SK-N-SH (cell line): ENCODE results near the gene SCRN2.

Experiments used
- CTCF ChIP-seq: fragments of 200-600 bp; sonication (generic); IDR thresholded peaks from 2 replicates; pipeline ENCODE4 v1.6.1; 2017; ENCODE audit warnings: antibody characterized with exemption, mild to moderate bottlenecking, moderate library complexity
- GATA2 ChIP-seq: sonication (generic); formaldehyde crosslinking; IDR thresholded peaks from 2 replicates; pipeline ENCODE4 v1.5.0; 2020; ENCODE audit warnings: mild to moderate bottlenecking, missing genetic modification reagents
- JUND ChIP-seq: IDR thresholded peaks from 2 replicates; pipeline ENCODE4 v1.4.0; 2012
- RCOR1 ChIP-seq: fragments of 150-350 bp; IDR thresholded peaks from 2 replicates; pipeline ENCODE4 v1.6.1; 2017; ENCODE audit warnings: antibody characterized with exemption, low read length
- RFX5 ChIP-seq: IDR thresholded peaks from 2 replicates; pipeline ENCODE4 v1.6.1; 2012; ENCODE audit warnings: mild to moderate bottlenecking, improper control_type of control experiment, low read length
- TCF12 ChIP-seq: IDR thresholded peaks from 2 replicates; pipeline ENCODE4 v1.4.0; 2012
- USF2 ChIP-seq: fragments of 150-350 bp; IDR thresholded peaks from 2 replicates; pipeline ENCODE4 v1.6.1; 2017; ENCODE audit warnings: antibody characterized with exemption, low read length, low read depth, borderline replicate concordance
- YY1 ChIP-seq: IDR thresholded peaks from 2 replicates; pipeline ENCODE4 v1.4.0; 2012; ENCODE audit warnings: low read depth, mild to moderate bottlenecking
- ZBTB33 ChIP-seq: IDR thresholded peaks from 2 replicates; pipeline ENCODE4 v1.4.0; 2012; ENCODE audit warnings: low read depth, borderline replicate concordance

DNA sequence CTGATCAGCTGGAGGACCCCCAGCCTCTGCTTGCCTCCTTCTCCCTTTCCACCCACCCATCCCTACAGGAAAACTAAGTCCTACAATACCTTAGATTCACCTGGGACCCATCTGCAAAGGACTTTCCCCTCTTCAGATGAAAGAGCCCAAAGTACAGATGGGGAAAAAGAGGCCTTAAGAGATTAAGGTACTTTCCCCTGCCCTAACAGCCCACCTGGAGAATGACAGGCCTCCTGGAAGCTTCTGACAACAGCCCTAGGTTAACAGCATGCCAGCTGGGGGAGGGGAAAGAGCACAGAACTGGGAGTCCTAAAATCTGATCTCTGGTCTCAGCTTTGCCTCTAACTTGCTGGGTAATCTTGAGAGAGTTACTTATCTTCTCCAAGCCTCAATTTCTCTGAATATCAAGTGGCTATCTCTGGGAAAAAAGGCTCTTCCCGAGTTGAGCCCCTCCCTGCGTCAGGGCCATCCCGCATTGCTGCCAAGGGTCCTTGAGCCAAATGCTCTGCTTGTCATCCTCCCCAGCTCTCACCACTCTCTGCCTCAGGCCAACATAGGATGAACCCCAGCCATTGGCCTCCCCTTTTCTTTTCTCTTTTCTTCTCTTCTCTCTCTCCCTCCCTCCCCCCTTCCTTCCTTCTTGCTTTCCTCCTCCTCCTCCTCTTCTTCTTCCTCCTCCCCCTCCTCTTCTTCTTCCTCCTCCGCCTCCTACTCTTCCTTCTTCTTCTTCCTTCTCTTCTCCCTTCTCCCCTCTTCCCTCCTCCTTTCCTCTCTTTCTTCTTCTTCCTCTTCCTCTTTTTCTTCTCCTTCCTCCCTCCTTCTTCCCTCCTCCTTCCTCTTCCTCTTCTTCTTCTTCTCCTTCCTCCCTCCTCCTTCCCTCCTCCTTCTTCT, 32.4 kb upstream of the SCRN2 start:
- TF ChIP-seq CTCF (no peak), RFX5 (no peak), YY1 (no peak), RCOR1 (no peak), TCF12 (no peak), JUND (no peak), USF2 (no peak), ZBTB33 (no peak), GATA2 (CRISPR knock-in tag) (no peak)
